Measurements from ENCODE around the gene SLC29A3.

DNA sequence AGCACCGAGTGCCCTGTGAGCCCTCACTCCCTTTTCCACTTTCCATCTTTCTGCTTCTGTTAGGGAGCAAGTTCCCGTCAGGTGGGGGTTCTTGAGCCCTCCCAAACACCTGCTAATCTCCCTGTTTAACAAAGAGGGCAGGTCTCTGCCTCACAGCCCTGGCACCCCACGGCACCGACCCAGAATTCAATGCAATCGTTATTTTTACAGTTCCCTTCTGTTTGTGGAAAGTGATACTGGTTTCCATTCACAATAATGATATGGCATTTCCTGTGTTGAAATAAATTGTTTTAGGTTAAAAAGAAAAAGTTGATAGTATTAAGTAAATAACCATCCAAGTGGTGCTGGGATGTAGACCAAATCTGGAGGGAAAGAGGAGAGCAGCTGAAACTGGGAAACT, 38.8 kb upstream of the SLC29A3 start:
- TF ChIP-seq POLR2AphosphoS5 (IDR thresholded peaks at IDR 0.05; ENCODE audit: borderline replicate concordance, low read depth, low read length) (no peak), EZH2 (IDR thresholded peaks at IDR 0.05) (no peak)

All from SK-N-MC (cell line).